RWPE2 (cell line): ENCODE results near the gene CBFA2T3.

Experiments
- ATAC-seq: fragments of 200-7000 bp; cut with Tn5 transposase; 3 replicates; pipeline ENCODE4 v1.9.1; 2021; ENCODE audit warnings: low read depth
- DNase-seq: peaks from one replicate; pipeline ENCODE4 v3.0.0-alpha.2; 2020; ENCODE audit warnings: low spot score
- H3K27ac ChIP-seq: fragments of 450-650 bp; 2 replicates; pipeline ENCODE4 v1.5.1; 2017; ENCODE audit warnings: mild to moderate bottlenecking; ENCODE audit not compliant: poor library complexity, severe bottlenecking
- H3K27me3 ChIP-seq: fragments of 250-450 bp; sonication (Bioruptor Pico); 2 replicates; pipeline ENCODE4 v1.5.1; 2021; ENCODE audit warnings: mild to moderate bottlenecking, moderate library complexity; ENCODE audit not compliant: insufficient read depth, poor library complexity, severe bottlenecking
- H3K36me3 ChIP-seq: fragments of 250-450 bp; sonication (Bioruptor Pico); 2 replicates; pipeline ENCODE4 v1.5.1; 2020; ENCODE audit warnings: low read depth, mild to moderate bottlenecking, moderate library complexity
- H3K4me1 ChIP-seq: fragments of 250-450 bp; sonication (Bioruptor Pico); 2 replicates; pipeline ENCODE4 v1.5.1; 2021; ENCODE audit warnings: mild to moderate bottlenecking, moderate library complexity; ENCODE audit not compliant: insufficient read depth, poor library complexity, severe bottlenecking
- H3K4me3 ChIP-seq: fragments of 250-450 bp; sonication (Bioruptor Pico); 2 replicates; pipeline ENCODE4 v1.5.1; 2021; ENCODE audit warnings: mild to moderate bottlenecking, moderate library complexity; ENCODE audit not compliant: severe bottlenecking
- H3K9me3 ChIP-seq: fragments of 250-450 bp; sonication (Bioruptor Pico); 2 replicates; pipeline ENCODE4 v1.5.1; 2021; ENCODE audit warnings: mild to moderate bottlenecking, moderate library complexity; ENCODE audit not compliant: severe bottlenecking
- CTCF ChIP-seq: fragments of 450-650 bp; IDR thresholded peaks from one replicate; pipeline ENCODE4 v1.5.1; 2017; ENCODE audit warnings: mild to moderate bottlenecking, moderate library complexity; ENCODE audit not compliant: poor library complexity, severe bottlenecking

Gene CBFA2T3

GRCh38 chr16:89015271-89015859, 38.4 kb upstream of the CBFA2T3 start:
- H3K27ac ChIP-seq: no peak overlapping the region
- no peaks in the 10 kb centered on the region for H3K4me1 ChIP-seq
- H3K36me3 ChIP-seq: no peaks in the 10 kb centered on the region
- no peak overlapping the region for H3K4me3 ChIP-seq
- peak; percentile 62 for DNase-seq
- peaks cover 6% of the 10 kb centered on the region for H3K27me3 ChIP-seq
- ATAC-seq: no peak
- H3K9me3 ChIP-seq: no peaks in the 10 kb centered on the region
- TF ChIP-seq CTCF: no peak

- H3K27ac ChIP-seq: no peak overlapping the region
- DNase-seq: peak; percentile 63
- ATAC-seq: no peak
Observed at GRCh38 chr16:89014403-89015230, 37.6 kb upstream of the CBFA2T3 start.

GRCh38 chr16:89013692-89014402, 36.8 kb upstream of the CBFA2T3 start:
- no peak for ATAC-seq
- H3K4me1 ChIP-seq: no peaks in the 10 kb centered on the region

More at GRCh38 chr16:89014403-89015230, 37.6 kb upstream of the CBFA2T3 start:
- TF ChIP-seq CTCF: no peak
- Histone ChIP-seq H3K4me3 (no peak overlapping the region), H3K27me3 (no peaks in the 10 kb centered on the region), H3K36me3 (no peaks in the 10 kb centered on the region), H3K9me3 (no peaks in the 10 kb centered on the region), H3K4me1 (no peaks in the 10 kb centered on the region)

GRCh38 chr16:89013111-89013510, 36.1 kb upstream of the CBFA2T3 start:
- Histone ChIP-seq H3K27me3 (no peaks in the 10 kb centered on the region), H3K4me1 (no peaks in the 10 kb centered on the region), H3K4me3 (no peak overlapping the region), H3K9me3 (no peaks in the 10 kb centered on the region), H3K36me3 (no peaks in the 10 kb centered on the region), H3K27ac (no peak overlapping the region)
- TF ChIP-seq CTCF: no peak
- DNase-seq (peak; percentile 37), ATAC-seq (no peak)

More at GRCh38 chr16:89013692-89014402, 36.8 kb upstream of the CBFA2T3 start:
- Histone ChIP-seq H3K27me3 (no peaks in the 10 kb centered on the region), H3K27ac (no peak overlapping the region), H3K4me3 (no peak overlapping the region), H3K36me3 (no peaks in the 10 kb centered on the region), H3K9me3 (no peaks in the 10 kb centered on the region)
- DNase-seq: peak; percentile 59
- TF ChIP-seq CTCF: no peak
